Mucosa of stomach (tissue), 1 donor: ENCODE results near the gene TSPAN5.
A peak's percentile ranks its signal among the peaks of the same experiment; 100 is the strongest.

Experiments used
- H3K27me3 ChIP-seq: one replicate; pipeline ENCODE4 v1.7.0; 2013; ENCODE audit warnings: mild to moderate bottlenecking, low read length; ENCODE audit not compliant: control insufficient read depth, insufficient read depth
- H3K36me3 ChIP-seq: one replicate; pipeline ENCODE4 v1.7.0; 2013; ENCODE audit warnings: low read length; ENCODE audit not compliant: control insufficient read depth, insufficient read depth
- H3K4me1 ChIP-seq: one replicate; pipeline ENCODE4 v1.7.0; 2013; ENCODE audit warnings: mild to moderate bottlenecking, low read length; ENCODE audit not compliant: control insufficient read depth, insufficient read depth
- H3K4me3 ChIP-seq: one replicate; pipeline ENCODE4 v1.7.0; 2013; ENCODE audit warnings: low read length
- H3K9ac ChIP-seq: one replicate; pipeline ENCODE4 v1.7.0; 2013; ENCODE audit warnings: mild to moderate bottlenecking, low read length, moderate library complexity
- H3K9me3 ChIP-seq: one replicate; pipeline ENCODE4 v1.7.0; 2013; ENCODE audit warnings: mild to moderate bottlenecking, low read length, moderate library complexity; ENCODE audit not compliant: control insufficient read depth
- donor health status: Pancreatic carcinoma.

Gene TSPAN5

GRCh38 chr4:98656886-98657285 is 1.5 kb downstream of the TSPAN5 start:
- Histone ChIP-seq H3K36me3 (no peaks in the 10 kb centered on the region), H3K27me3 (peaks cover 7% of the 10 kb centered on the region), H3K4me1 (peaks cover 31% of the 10 kb centered on the region), H3K9me3 (no peaks in the 10 kb centered on the region), H3K9ac (no peak overlapping the region), H3K4me3 (no peak overlapping the region)

DNA sequence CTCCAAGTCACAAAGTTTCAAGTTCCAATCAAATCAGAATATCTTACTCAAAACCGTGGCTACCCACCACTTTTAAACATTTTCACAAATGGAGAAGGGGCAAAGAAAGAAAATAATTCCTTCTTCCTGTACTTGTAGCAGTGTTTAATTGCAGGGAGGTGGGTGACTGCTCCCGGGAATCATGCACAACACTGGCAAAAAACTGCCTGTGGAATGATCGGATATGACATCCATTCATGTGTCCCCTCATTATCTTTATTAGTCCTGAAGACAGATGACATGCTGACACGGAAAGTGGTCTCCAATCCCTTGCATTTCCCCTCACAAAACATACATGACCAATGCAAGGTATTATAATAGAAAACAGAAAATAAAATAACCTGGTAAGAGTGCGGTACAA is 2.0 kb downstream of the TSPAN5 start:
- no peak overlapping the region for H3K4me3 ChIP-seq
- H3K9ac ChIP-seq = no peak overlapping the region
- H3K4me1 ChIP-seq = peaks cover 31% of the 10 kb centered on the region
- no peaks in the 10 kb centered on the region for H3K9me3 ChIP-seq
- H3K36me3 ChIP-seq = no peaks in the 10 kb centered on the region
- peaks cover 7% of the 10 kb centered on the region for H3K27me3 ChIP-seq

GRCh38 chr4:98653890-98654867 is 4.2 kb downstream of the TSPAN5 start:
- Histone ChIP-seq H3K4me1 (peaks cover 16% of the 10 kb centered on the region), H3K9ac (no peak overlapping the region), H3K27me3 (peaks cover 7% of the 10 kb centered on the region), H3K4me3 (no peak overlapping the region), H3K36me3 (no peaks in the 10 kb centered on the region), H3K9me3 (no peaks in the 10 kb centered on the region)

- H3K27me3 ChIP-seq = peaks cover 7% of the 10 kb centered on the region
- H3K9ac ChIP-seq = no peak overlapping the region
- no peak overlapping the region for H3K4me3 ChIP-seq
- no peaks in the 10 kb centered on the region for H3K9me3 ChIP-seq
- H3K4me1 ChIP-seq = peaks cover 16% of the 10 kb centered on the region
- H3K36me3 ChIP-seq = no peaks in the 10 kb centered on the region
Observed at GRCh38 chr4:98652996-98653395, 5.4 kb downstream of the TSPAN5 start.

DNA sequence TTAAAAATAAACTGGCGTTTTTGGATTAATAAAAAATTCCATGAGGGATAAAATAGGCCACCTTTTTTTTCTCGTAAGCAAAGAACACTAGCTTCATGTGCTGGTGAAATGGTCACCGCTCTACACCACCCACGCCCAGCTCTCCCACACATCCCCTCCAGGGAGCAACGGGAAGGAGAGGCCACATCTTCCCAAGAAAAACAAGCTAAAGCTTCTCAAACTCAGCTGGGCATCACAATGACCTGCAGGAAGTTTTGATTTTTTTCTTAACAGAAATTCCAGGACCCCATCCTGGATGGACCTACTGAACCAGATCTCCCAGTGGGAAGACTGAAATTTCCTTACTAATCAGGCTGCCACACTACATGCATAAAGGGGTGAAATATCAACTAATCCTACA is 9.8 kb downstream of the TSPAN5 start:
- H3K4me3 ChIP-seq = no peak overlapping the region
- H3K9me3 ChIP-seq = no peaks in the 10 kb centered on the region
- H3K4me1 ChIP-seq = peaks cover 10% of the 10 kb centered on the region
- no peaks in the 10 kb centered on the region for H3K36me3 ChIP-seq
- no peak overlapping the region for H3K9ac ChIP-seq
- H3K27me3 ChIP-seq = no peaks in the 10 kb centered on the region

- no peaks in the 10 kb centered on the region for H3K36me3 ChIP-seq
- no peak overlapping the region for H3K4me3 ChIP-seq
- no peaks in the 10 kb centered on the region for H3K9me3 ChIP-seq
- H3K4me1 ChIP-seq = peaks cover 10% of the 10 kb centered on the region
- H3K27me3 ChIP-seq = no peaks in the 10 kb centered on the region
- H3K9ac ChIP-seq = no peak overlapping the region
Observed at GRCh38 chr4:98646422-98646821, 12.0 kb downstream of the TSPAN5 start.

DNA sequence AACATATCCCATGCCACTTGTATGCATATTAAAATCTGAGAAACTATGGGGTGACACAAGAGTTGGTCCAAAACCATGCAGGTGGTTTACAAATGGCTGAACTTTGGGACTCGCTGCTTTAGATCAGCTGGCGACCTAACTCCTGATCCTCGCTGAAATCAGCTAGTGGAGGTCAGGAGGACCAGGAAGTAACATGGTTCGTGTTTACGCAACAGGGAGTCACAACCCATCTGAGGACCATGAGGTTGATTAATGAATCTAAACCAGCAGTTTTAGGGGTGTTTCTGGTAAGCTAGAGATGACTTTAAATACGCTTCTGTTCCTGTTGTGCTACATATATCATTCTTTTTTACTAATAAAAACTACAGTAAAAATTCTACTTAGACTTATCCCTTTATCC is 12.9 kb downstream of the TSPAN5 start:
- Histone ChIP-seq H3K36me3 (no peaks in the 10 kb centered on the region), H3K4me3 (no peak overlapping the region), H3K27me3 (no peaks in the 10 kb centered on the region), H3K9ac (no peak overlapping the region), H3K4me1 (peaks cover 10% of the 10 kb centered on the region), H3K9me3 (no peaks in the 10 kb centered on the region)

GRCh38 chr4:98643755-98644154 is 14.7 kb downstream of the TSPAN5 start:
- Histone ChIP-seq H3K4me3 (no peak overlapping the region), H3K27me3 (no peaks in the 10 kb centered on the region), H3K9ac (no peak overlapping the region), H3K4me1 (peaks cover 13% of the 10 kb centered on the region), H3K36me3 (no peaks in the 10 kb centered on the region), H3K9me3 (no peaks in the 10 kb centered on the region)

- no peaks in the 10 kb centered on the region for H3K27me3 ChIP-seq
- peaks cover 17% of the 10 kb centered on the region for H3K4me1 ChIP-seq
- no peak overlapping the region for H3K4me3 ChIP-seq
- H3K36me3 ChIP-seq = no peaks in the 10 kb centered on the region
- no peaks in the 10 kb centered on the region for H3K9me3 ChIP-seq
- no peak overlapping the region for H3K9ac ChIP-seq
Observed at GRCh38 chr4:98642991-98643426, 15.4 kb downstream of the TSPAN5 start.

GRCh38 chr4:98641906-98642668 is 16.3 kb downstream of the TSPAN5 start:
- Histone ChIP-seq H3K36me3 (no peaks in the 10 kb centered on the region), H3K9ac (no peak overlapping the region), H3K4me1 (peaks cover 17% of the 10 kb centered on the region), H3K27me3 (no peaks in the 10 kb centered on the region), H3K4me3 (no peak overlapping the region), H3K9me3 (no peaks in the 10 kb centered on the region)

DNA sequence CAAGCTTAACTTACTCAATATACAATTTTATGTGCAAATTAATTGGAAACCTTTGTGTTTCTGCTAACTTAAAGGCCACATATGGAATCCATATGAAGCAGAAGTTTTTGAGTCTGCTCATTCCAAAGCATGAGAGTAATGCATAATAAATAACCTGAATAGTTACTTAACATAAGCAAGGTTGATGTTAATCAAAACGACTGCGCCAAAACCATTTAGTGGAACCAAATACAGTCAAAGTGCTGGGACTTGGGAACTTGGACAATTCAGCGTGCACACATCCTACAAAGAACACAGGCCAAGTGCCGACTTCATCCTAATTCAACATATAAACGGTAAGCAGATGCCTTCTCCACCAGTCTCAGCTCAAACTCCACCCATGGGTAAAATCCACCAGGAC is 17.0 kb downstream of the TSPAN5 start:
- Histone ChIP-seq H3K36me3 (no peaks in the 10 kb centered on the region), H3K4me3 (no peak overlapping the region), H3K4me1 (peaks cover 17% of the 10 kb centered on the region), H3K9me3 (no peaks in the 10 kb centered on the region), H3K27me3 (no peaks in the 10 kb centered on the region), H3K9ac (no peak overlapping the region)

DNA sequence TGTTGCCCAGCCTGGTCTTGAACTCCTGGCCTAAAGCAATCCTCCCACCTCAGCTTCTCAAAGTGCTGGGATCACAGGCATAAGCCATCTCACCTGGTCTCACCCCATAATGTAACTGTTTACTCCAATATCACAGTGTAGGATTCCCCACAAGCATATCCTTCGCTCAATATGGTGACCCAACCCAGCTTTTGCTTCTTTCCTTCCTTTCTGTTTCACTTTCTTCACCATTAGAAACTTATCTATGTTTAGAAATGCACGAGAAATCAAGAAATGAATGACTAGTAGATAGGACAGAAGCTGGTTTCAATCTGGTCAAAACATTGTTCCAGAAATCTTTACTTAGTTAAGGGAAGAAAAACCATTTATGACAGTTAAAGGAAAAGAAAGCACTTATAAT is 18.9 kb downstream of the TSPAN5 start:
- peaks cover 7% of the 10 kb centered on the region for H3K4me1 ChIP-seq
- no peaks in the 10 kb centered on the region for H3K27me3 ChIP-seq
- no peaks in the 10 kb centered on the region for H3K9me3 ChIP-seq
- H3K36me3 ChIP-seq = no peaks in the 10 kb centered on the region
- no peak overlapping the region for H3K4me3 ChIP-seq
- H3K9ac ChIP-seq = peak overlapping the region; percentile 58
